Prostate gland (tissue), 2 donors: Measurements from ENCODE around the gene STX10.

Experiments
- CTCF ChIP-seq, 4 experiments: fragments of 200-600 bp in 2 of 4; fragments of 450-650 bp in 2 of 4; sonication (generic) in 2 of 4; IDR thresholded peaks; 1 replicate in 3 of 4; 2 replicates in 1 of 4; pipeline ENCODE4 v1.5.1; 2016 to 2019; ENCODE audit warnings: antibody characterized with exemption in 4 of 4, mild to moderate bottlenecking in 2 of 4, moderate library complexity in 2 of 4
- POLR2A ChIP-seq: fragments of 450-650 bp; IDR thresholded peaks from one replicate; pipeline ENCODE4 v1.6.1; 2016; ENCODE audit warnings: antibody characterized with exemption, mild to moderate bottlenecking
- POLR2AphosphoS5 ChIP-seq: sonication (generic); formaldehyde crosslinking; IDR thresholded peaks from one replicate; pipeline ENCODE4 v1.6.1; 2017; ENCODE audit warnings: antibody characterized with exemption

- TF ChIP-seq CTCF (IDR thresholded peaks at IDR 0.05): no peak
- no peak for TF ChIP-seq POLR2A
- no peak for TF ChIP-seq POLR2AphosphoS5
Observed at GRCh38 chr19:13130886-13131490, 19.2 kb downstream of the STX10 start.
